ENCODE results near the gene ANKS3. TPM values are rescaled to one million over a fixed set of nuclear protein-coding genes. Genes with fewer than 3 reads are reported as not detected.

Gene ANKS3
- total RNA-seq, 1 experiment from 2014 or later = 10.0 TPM

DNA sequence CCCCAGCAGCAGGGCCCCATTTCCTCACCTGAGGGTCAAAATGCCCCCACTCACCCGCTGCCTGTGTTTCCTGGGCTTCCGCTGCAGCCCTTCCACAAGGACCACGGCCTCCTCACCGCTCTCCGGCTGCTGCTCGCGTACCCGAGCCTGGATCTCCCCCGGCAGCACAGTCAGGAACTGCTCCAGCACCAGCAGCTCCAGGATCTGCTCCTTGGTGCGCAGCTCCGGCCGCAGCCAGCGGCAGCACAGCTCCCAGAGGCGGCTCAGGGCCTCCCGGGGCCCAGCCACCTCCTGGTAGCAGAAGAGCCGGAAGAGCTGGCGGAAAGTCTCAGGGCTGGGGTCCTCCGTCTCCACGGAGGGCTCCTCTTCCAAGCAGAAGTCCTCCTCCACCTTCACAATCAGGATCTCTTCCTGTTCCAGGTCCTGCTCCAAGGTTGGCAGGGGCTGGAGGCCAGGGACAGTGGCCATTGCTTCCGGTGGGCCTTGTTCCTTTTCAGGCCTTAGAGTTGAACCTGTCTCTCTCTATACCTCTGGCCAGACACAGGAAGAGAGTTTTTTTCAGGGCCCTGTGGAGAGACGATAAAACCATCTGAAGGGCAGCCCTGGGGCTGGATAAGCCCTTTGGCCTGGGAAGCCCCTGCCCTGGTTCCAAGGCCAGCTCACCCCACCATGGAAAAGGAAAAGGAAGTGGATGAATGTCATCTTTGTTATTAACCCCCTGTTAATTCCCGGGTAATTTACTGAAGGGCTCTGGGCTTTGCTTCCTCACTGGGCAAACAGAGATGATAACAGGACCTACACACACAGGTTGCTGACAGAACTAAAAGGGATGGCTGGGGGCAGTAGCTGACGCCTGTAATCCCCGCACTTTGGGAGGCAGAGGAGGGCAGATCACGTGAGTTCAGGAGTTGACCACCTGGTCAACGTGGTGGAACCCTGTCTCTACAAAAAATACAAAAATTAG lies 31.7 kb upstream of the ANKS3 start:
- Histone ChIP-seq H3K27me3 (no peaks in the 10 kb centered on the region), H3K4me1 (no peaks in the 10 kb centered on the region), H3K36me3 (peaks cover 3% of the 10 kb centered on the region; the same call in 1 of the 2 replicates), H3K4me3 (peak overlapping the region; percentile 93), H3K27ac (no peak overlapping the region), H3K9me3 (replicated peaks) (no peaks in the 10 kb centered on the region)
- DNase-seq = no peak

- H3K36me3 ChIP-seq = peaks cover 3% of the 10 kb centered on the region; the same call in 1 of the 2 replicates
These were observed 29.7 kb upstream of the ANKS3 start for GRCh38 chr16:4763791-4764190.

GRCh38 chr16:4762205-4762604 lies 28.1 kb upstream of the ANKS3 start:
- Histone ChIP-seq H3K36me3 (peaks cover 3% of the 10 kb centered on the region; the same call in 1 of the 2 replicates), H3K27me3 (no peaks in the 10 kb centered on the region), H3K4me1 (no peaks in the 10 kb centered on the region), H3K4me3 (no peak overlapping the region), H3K27ac (no peak overlapping the region), H3K9me3 (replicated peaks) (no peaks in the 10 kb centered on the region)
- no peak for DNase-seq

More at GRCh38 chr16:4763791-4764190, 29.7 kb upstream of the ANKS3 start:
- Histone ChIP-seq H3K27ac (no peak overlapping the region), H3K4me1 (no peaks in the 10 kb centered on the region), H3K4me3 (no peak overlapping the region), H3K9me3 (replicated peaks) (no peaks in the 10 kb centered on the region), H3K27me3 (no peaks in the 10 kb centered on the region)
- DNase-seq = no peak

DNA sequence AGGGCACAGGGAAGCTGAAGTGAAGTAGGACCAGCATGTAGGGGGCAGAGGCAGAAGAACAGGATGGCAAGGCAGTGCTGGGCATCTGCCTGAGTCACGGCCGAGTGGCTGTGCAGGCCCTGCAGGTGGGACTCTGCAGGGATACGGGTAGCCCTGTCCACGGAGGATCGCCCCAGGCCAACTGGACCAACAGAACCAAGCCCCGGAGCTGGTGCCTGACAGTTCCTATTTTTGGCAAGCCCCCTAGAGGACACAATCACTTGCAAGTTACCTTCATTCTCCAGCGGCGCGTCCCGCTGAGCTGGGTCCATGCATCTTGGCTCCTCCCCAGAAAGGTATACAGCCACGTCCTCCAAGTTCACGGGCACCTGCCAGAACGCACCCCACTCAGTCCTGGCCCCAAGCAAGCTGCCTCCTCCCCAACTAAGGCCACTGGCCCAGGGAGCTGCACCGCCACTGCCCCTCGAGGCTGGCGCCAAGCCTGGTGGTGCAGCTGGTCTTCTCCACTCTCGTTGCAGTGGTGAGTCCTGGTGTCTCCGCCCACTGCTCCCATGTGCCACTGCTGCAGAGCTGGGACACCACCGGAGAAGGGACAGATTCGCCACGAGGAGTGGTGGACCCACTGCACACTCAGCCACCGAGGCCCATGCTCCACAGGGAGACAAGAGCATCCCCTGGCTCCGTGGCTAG lies 26.3 kb upstream of the ANKS3 start:
- H3K27me3 ChIP-seq = no peaks in the 10 kb centered on the region
- no peak for DNase-seq
- H3K36me3 ChIP-seq = peaks cover 16% of the 10 kb centered on the region
- H3K27ac ChIP-seq = no peak overlapping the region
- H3K4me3 ChIP-seq = no peak overlapping the region
- H3K9me3 ChIP-seq (replicated peaks) = 0 out of 2 replicates have a peak, but pooled peaks cover 2% of the 10 kb centered on the region
- H3K4me1 ChIP-seq = no peaks in the 10 kb centered on the region

DNA sequence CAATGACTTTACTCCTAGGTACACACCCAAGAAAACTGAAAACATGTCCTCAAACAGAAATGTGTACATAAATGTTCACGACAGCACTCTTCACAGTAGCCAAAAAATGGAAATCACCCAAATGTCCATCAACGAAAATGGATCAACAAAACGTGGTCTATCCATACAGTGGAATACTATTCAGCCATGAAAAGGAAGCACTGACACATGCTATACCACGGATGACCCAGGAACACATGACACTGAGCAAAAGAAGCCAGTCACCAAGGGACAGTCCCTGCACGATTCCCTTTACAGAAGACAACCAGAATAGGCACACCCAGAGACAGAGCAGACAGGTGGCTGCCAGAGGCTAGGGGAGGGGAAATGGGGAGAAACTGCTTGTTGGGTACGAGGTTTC lies 21.6 kb upstream of the ANKS3 start:
- Histone ChIP-seq H3K27ac (no peak overlapping the region), H3K27me3 (no peaks in the 10 kb centered on the region), H3K9me3 (replicated peaks) (0 out of 2 replicates have a peak, but pooled peaks cover 2% of the 10 kb centered on the region), H3K4me1 (no peaks in the 10 kb centered on the region), H3K36me3 (peaks cover 25% of the 10 kb centered on the region), H3K4me3 (no peak overlapping the region)
- DNase-seq = no peak

DNA sequence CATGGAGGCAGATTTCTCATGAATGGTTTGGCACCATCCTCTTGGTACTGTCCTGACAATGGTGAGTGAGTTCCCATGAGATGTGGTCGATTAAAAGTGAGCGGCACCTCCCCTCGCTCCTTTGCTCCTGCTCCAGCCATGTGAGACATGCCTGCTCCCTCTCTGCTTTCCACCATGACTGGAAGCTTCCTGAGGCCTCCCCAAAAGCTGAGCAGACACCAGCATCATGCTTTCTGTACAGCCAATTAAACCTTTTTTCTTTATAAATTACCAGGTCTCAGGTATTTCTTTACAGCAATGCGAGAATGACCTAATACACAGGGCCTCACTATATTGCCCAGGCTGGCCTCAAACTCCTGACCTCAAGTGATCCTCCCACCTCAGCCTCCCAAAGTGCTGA lies 20.8 kb upstream of the ANKS3 start:
- Histone ChIP-seq H3K9me3 (replicated peaks) (0 out of 2 replicates have a peak, but pooled peaks cover 2% of the 10 kb centered on the region), H3K4me3 (no peak overlapping the region), H3K27ac (no peak overlapping the region), H3K4me1 (no peaks in the 10 kb centered on the region), H3K27me3 (no peaks in the 10 kb centered on the region), H3K36me3 (peaks cover 25% of the 10 kb centered on the region)
- no peak for DNase-seq

DNA sequence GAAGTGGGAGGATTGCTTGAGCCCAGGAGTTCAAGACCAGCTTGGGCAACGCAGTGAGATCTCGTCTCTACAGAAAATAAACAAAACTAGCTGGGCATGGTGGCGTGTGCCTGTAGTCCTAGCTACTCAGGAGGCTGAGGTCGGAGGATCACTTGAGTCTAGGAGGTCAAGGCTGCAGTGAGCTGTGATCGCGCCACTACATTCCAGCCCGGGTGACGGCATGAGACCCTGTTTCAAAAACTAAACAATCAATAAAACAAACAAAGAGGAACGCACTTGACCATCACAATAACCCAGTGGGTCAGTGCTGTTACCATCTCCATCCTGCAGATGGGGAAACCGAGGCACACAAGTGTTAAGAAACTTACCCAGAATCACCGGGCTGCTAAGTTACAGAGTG lies 19.2 kb upstream of the ANKS3 start:
- 0 out of 2 replicates have a peak, but pooled peaks cover 2% of the 10 kb centered on the region for H3K9me3 ChIP-seq (replicated peaks)
- no peak for DNase-seq
- H3K36me3 ChIP-seq = peaks cover 25% of the 10 kb centered on the region
- no peak overlapping the region for H3K27ac ChIP-seq
- H3K4me3 ChIP-seq = no peak overlapping the region
- no peaks in the 10 kb centered on the region for H3K4me1 ChIP-seq
- no peaks in the 10 kb centered on the region for H3K27me3 ChIP-seq

GRCh38 chr16:4752351-4753100 lies 18.5 kb upstream of the ANKS3 start:
- no peak overlapping the region for H3K27ac ChIP-seq
- no peak overlapping the region for H3K4me3 ChIP-seq
- no peaks in the 10 kb centered on the region for H3K4me1 ChIP-seq
- DNase-seq = no peak
- no peaks in the 10 kb centered on the region for H3K27me3 ChIP-seq
- 0 out of 2 replicates have a peak, but pooled peaks cover 2% of the 10 kb centered on the region for H3K9me3 ChIP-seq (replicated peaks)
- peaks cover 25% of the 10 kb centered on the region for H3K36me3 ChIP-seq

DNA sequence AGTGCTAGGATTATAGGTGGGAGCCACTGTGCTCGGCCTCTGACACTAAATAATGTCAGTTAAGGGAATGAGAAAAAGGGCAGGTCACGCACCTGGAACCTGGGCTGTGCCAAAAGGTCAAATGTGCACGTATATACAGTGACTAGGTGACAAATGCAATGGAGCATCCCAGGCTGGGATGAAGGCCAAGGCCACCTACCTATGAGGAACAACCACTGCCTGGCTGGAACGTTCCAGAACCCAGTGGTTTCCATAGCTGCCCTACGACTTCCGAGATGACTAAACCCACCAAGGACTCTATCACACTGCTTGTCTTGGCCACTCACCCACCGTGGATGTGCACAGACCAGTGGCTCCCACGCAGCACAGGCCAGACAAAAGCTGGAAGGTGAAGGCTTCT lies 16.8 kb upstream of the ANKS3 start:
- no peak overlapping the region for H3K4me3 ChIP-seq
- H3K4me1 ChIP-seq = no peaks in the 10 kb centered on the region
- H3K9me3 ChIP-seq (replicated peaks) = 0 out of 2 replicates have a peak, but pooled peaks cover 2% of the 10 kb centered on the region

GRCh38 chr16:4749700-4750257 lies 15.7 kb upstream of the ANKS3 start:
- Histone ChIP-seq H3K4me3 (no peak overlapping the region), H3K27ac (no peak overlapping the region)

More for the DNA sequence above, 16.8 kb upstream of the ANKS3 start:
- Histone ChIP-seq H3K27me3 (no peaks in the 10 kb centered on the region), H3K27ac (no peak overlapping the region), H3K36me3 (peaks cover 17% of the 10 kb centered on the region)
- no peak for DNase-seq

DNA sequence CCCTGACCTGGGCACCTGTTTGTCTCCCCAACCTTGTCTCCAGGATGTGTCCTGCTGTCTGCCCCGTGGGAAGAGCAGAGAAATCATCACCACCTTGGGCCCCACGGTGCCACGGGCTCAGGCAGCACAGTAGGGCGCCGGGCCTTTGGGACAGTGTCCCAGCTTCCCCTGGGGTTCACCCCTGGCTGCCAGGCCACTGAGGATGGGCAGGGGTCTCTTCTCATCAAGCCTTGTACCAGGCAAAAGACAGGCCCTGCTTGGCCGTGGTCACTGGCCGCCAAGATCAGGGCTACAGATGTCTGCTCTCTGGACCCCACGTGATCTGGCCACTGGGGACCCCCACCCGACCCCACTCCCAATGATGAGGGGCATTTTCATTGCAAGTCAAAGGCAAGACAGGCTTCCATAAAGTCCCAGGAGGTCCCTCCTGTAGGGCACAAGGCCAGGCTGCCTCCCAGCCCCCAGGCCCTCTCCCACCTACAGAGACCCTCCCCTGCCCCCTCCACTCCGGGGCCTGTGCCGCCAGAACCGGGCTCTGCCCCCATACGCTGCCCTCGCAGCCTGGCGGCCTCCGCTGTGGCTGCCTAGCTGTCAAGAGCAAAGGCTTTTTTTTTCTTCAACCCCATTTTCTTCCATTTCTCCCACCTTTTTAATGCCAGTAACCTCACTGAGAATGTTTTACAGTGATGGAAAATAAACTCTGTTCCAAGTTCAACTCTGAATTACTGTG lies 14.8 kb upstream of the ANKS3 start:
- H3K4me3 ChIP-seq = no peak overlapping the region
- H3K36me3 ChIP-seq = peaks cover 4% of the 10 kb centered on the region; the same call in 1 of the 2 replicates
- no peak for DNase-seq

More at GRCh38 chr16:4749700-4750257, 15.7 kb upstream of the ANKS3 start:
- Histone ChIP-seq H3K27me3 (no peaks in the 10 kb centered on the region), H3K4me1 (no peaks in the 10 kb centered on the region), H3K9me3 (replicated peaks) (no peaks in the 10 kb centered on the region), H3K36me3 (peaks cover 6% of the 10 kb centered on the region)
- DNase-seq = no peak

DNA sequence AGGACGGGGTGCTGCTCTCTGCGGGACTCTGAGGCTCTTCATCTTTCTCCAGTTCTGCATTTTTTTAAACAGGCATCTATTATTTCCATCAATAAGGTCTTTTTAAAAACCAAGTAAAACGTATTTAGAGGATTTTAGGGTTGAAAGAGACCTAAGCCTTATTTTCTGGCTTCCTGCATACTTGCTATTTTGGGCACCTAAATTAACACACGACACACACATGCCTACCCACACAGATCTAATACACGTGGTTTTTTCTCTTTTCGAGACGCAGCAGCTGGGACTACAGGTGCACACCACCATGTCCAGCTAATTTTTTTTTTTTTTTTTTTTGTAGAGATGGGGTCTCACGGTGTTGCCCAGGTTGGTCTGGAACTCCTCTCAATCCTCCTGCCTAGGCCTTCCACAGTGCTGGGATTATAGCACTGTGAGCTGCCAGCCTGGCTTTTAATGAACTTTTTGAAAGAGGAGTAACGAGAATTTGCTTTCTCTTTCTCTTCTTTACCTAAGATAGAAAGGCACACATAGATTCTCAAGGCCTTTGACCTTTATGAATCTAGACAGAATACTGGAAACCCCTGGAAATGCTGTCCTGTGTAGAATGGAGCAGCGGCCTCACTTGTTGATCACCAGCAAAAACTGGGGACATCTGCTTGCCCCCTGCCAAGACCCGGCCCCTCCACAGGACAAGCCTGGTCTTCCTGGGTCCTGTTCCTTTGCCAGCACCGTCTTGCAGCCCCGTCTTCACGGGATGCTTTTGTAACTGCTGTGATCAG lies 14.0 kb upstream of the ANKS3 start:
- Histone ChIP-seq H3K27me3 (no peaks in the 10 kb centered on the region), H3K4me3 (no peak overlapping the region), H3K27ac (no peak overlapping the region), H3K36me3 (no peaks in the 10 kb centered on the region; the same call in 1 of the 2 replicates), H3K4me1 (no peaks in the 10 kb centered on the region), H3K9me3 (replicated peaks) (no peaks in the 10 kb centered on the region)
- DNase-seq = no peak

More for the DNA sequence above, 14.8 kb upstream of the ANKS3 start:
- no peak overlapping the region for H3K27ac ChIP-seq
- no peaks in the 10 kb centered on the region for H3K27me3 ChIP-seq
- H3K4me1 ChIP-seq = no peaks in the 10 kb centered on the region
- no peaks in the 10 kb centered on the region for H3K9me3 ChIP-seq (replicated peaks)

GRCh38 chr16:4746991-4747574 lies 13.0 kb upstream of the ANKS3 start:
- Histone ChIP-seq H3K27ac (no peak overlapping the region), H3K4me1 (no peaks in the 10 kb centered on the region), H3K9me3 (replicated peaks) (no peaks in the 10 kb centered on the region), H3K27me3 (no peaks in the 10 kb centered on the region), H3K36me3 (no peaks in the 10 kb centered on the region; the same call in 1 of the 2 replicates), H3K4me3 (no peak overlapping the region)
- no peak for DNase-seq

Data from SJCRH30 (cell line).